Esophagus mucosa (tissue), 1 donor: ENCODE results near the gene LRP8. TPM values are rescaled to one million over a fixed set of nuclear protein-coding genes. Genes with fewer than 3 reads are reported as not detected.
"Not testable (repeated sequence)": the region's sequence is repeated elsewhere in the genome, so short reads cannot be mapped to it uniquely, and the experiment has no call there.

Source experiments
- ATAC-seq: fragments of 200-7000 bp; cut with Tn5 transposase; one replicate; pipeline ENCODE4 v1.9.1; 2020
- total RNA-seq: library from RNA; stranded (reverse); gene quantifications from one replicate; pipeline ENCODE4 v1.2.4, GENCODE V29; 2023
- donor health status: DM: yes; HTN: yes; CAD: no.

Gene LRP8
- total RNA-seq, 1 donor from 2014 or later: 21.0 TPM

- ATAC-seq: no peak
Observed at GRCh38 chr1:53206735-53207379, 121.0 kb downstream of the LRP8 start.

GRCh38 chr1:53206083-53206685, 121.7 kb downstream of the LRP8 start:
- ATAC-seq: not testable (repeated sequence)

DNA sequence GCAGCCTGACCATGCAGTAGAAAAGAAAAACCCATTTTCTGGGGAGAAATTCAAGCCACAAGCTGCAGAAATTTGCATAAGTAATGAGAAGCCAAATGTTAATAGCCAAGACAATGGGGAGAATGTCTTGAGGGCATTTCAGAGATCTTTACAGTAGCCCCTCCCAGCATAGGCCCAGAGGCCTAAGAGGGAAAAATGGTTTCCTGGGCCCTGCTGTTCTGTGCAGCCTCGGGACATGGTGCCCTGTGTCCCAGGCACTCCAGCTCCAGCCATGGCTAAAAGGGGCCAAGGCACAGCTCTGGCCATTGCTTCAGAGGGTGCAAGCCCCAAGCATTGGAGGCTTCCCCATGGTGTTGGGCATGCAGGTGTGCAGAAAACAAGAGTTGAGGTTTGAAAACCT, 122.4 kb downstream of the LRP8 start:
- not testable (repeated sequence) for ATAC-seq

DNA sequence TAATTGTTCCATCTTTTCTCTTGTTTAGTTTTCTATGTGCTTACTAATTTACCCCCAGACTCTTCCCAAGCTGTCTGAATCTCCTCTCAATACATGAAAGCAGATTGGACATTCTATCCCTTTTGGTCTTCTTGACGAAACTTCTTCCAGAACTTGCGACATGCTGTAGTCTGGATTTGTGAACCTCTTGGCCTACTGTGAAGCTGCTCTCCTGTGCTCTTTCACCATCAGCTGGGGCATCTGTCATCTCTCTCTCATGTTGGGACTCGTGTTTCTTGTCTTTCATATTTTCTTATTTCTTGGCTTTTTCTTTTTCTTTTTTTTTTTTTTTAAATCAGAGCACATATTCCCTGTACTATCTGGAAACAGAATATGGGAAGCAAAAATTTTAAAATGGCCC, 124.4 kb downstream of the LRP8 start:
- no peak for ATAC-seq

- ATAC-seq: peak; percentile 88
Observed at GRCh38 chr1:53198241-53198651, 129.6 kb downstream of the LRP8 start.

- ATAC-seq: no peak
Observed at GRCh38 chr1:53197291-53198200, 130.3 kb downstream of the LRP8 start.

DNA sequence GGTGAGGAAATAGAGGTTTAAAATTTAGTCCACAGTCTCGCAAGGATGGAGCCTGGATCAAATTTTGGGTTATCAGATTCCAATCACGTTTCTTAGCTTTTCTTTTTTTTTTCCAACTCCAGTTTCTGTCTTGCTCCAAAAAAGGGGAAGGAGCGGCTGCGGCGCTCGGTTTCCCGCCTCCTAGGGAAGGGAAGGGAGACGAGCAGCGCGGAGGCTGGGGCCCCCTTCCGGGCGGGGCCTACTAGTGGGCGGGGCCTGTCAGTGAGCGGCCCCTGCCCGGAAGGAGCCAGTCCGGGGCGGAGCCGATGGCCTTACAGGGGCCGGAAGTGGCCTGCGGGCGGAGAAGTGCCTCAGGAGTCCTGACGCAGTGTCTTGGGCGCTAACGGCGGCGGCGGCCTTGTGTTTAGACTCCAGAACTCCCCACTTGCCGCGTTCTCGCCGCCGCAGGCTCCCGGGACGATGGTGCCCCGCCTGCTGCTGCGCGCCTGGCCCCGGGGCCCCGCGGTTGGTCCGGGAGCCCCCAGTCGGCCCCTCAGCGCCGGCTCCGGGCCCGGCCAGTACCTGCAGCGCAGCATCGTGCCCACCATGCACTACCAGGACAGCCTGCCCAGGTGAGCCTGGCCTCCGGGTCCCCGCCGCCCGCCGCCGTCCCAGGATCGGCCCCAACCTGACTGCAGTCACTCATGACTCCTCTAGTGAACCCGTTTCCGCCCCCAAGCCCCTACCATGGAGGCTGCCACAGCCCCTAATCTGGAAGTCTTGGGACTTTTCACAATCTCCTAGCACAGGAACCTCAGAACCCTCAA, 131.2 kb downstream of the LRP8 start, which contains the start of gene CPT2:
Gene CPT2 (plus strand): TSS at position 340 of the 806 bp plus-strand sequence. CDS start 120 bp downstream, at position 460.
- ATAC-seq: peak; percentile 95

DNA sequence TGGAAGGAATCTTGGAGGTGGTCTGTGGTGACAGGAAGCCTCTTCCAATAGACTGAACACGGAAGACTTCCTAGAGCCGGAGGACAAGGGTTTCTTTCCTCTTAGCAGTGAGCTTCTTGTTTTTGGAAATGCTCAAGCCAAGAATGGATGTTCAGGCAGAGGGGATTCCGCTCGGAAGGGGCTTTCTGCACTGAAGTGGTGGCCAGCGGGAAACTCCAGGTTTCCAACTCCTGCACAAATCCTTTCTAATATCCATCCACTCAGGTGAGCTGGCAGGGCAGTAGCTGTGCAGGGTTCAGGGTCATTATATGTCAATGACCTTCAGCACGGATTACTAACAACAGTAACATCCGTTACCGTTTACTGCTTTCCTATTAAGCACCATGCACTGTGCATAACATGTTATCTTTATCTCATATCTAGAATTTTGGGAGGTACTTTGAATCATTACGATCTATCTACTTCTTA, 131.8 kb downstream of the LRP8 start:
- peak; percentile 19 for ATAC-seq

- no peak for ATAC-seq
Observed at GRCh38 chr1:53195246-53196016, 132.4 kb downstream of the LRP8 start.

Other genes with a start within 250 kb of the LRP8 start
- not detected for gene SLC1A7, start 185.4 kb downstream of the LRP8 start, total RNA-seq
- 23.9 TPM for gene CPT2, start 131.2 kb downstream of the LRP8 start, total RNA-seq
- gene CZIB, start 107.4 kb downstream of the LRP8 start, total RNA-seq: 28.0 TPM
- gene MAGOH, start 89.6 kb downstream of the LRP8 start, total RNA-seq: 30.0 TPM
- not detected for gene DMRTB1, start 131.3 kb upstream of the LRP8 start, total RNA-seq